AG08395 (cell line): ENCODE results near the gene FAM114A1.
"Not testable (repeated sequence)": the region's sequence is repeated elsewhere in the genome, so short reads cannot be mapped to it uniquely, and the experiment has no call there.

Experiments used
- DNase-seq: peaks from one replicate; pipeline ENCODE4 v3.0.0; 2012; ENCODE audit warnings: mixed read lengths, low spot score

FAM114A1 gene

DNA sequence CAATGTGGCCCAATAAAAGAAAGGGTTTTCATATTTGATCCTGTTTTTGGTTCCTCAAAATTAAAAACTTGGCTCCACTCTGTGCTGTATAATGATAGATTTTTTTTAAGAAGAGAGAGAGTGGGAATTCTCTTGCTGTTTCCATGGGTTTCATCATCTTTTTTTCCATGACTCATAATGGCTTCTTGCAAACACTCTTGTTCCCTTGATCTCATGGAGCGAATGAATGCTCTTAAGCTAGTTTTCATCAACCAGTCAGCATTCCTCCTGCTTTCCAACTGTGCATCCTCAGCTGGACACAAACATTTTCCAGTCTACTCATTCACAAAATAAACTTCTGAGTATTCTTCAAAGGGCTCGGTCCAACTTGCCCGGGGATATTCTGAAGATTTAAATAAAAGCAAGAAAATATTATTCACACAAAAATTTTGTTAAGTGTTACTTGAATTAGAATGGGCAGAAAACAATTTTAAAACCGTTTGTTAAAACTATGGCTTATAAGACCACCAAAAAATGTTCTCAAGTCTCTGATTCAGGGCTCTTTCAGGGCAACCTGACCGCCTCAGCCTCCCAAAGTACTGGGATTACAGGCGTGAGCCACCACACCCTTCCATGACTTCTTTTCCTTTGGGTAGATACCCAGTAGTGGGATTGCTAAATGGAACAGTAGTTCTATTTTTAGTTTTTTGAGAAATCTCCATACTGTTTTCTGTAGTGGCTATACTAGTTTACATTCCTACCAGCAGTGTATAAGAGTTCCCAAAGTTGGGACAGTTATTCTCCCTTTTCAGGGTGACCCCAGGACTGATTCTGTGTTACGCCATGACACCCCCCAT is 99.9 kb downstream of the FAM114A1 start:
- peak; percentile 85 for DNase-seq

DNA sequence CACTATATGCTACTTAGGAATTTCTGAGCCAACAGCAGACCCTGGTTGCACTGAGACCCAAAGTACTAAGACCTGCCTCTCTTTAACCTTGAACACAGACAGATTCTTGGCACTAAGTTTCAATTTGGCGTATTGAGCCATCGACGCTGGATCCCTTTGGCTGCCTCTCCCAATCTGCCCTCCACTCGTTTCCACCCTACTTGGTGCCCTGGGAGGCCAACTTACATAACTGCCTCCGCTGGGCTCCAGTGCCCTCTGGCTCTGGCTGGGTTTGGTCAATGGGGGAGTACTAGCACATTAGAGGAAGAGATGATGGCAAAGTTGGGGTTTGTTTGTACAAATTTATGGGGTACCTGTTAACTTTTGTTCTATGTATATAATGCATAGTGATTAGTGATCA is 101.1 kb downstream of the FAM114A1 start:
- DNase-seq = no peak

DNA sequence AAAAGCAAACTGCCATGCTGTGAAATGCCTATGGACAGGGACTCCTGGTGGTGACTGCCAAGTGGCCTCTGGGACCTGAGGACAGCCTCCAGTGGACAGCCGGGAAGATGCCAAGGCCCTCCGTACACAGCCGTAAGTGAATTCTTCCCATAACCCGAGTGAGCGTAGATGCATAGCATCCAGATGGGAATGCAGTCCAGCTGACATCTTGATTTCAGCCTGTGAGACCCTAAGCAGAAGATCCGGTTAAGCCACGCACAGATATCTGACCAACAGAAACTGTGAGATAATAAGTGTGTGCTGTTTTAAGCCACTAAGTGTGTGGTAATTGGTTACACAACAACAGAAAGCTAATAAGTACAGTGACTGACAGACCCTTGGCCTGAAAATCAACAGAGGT is 108.7 kb downstream of the FAM114A1 start:
- DNase-seq = no peak

DNA sequence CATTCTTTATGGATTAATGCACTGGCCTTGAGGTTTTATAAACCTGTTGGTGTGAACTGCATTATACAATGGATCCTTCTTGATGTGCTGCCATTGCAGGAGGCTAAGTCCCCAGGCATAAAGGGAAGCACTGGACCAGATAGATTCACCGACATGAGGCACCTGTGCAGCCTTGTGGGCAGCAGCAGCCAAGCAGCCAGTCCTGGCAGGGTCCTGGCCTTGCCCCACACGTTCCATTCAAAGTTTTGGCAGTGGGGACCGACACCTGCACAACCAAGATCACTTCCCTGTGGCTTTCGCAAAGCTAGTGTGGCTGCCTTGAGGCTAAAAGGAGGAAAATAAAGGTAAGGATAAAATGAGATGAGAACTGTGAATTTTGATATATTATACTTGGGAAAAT is 111.5 kb downstream of the FAM114A1 start:
- no peak for DNase-seq

DNA sequence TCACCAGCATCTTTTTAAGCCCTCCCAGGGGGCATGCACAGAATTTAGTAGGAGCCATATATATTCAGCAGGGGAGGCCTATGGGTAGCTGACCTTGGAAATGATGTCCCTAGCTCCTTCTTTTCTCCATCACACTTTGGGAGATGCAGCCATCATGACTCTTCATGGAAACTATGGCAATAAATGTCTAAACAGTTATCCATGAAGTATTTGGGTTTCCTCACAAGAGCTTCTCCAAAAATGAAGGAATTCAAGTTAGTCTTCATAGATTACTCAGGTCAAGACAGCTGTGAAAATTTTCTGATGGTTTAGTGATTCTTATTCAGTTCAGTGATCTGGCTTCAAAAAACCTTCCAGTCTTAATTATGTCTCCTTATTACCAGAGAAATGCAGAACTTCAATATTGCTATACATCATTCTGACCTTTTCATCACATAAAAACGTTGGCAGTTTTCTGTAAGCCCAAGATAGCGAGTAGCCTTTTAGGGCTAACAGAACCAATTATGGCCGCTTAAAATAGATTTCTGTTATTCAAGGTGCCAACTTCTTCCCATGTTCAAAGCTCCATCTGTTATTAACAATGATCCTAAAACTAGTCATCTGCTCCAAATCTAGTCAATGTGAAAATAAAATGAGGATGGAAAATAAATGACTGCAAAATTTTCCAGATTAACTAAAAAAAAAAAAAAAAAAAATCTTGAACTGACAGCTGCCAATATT is 112.1 kb downstream of the FAM114A1 start:
- DNase-seq = peak; percentile 39

DNA sequence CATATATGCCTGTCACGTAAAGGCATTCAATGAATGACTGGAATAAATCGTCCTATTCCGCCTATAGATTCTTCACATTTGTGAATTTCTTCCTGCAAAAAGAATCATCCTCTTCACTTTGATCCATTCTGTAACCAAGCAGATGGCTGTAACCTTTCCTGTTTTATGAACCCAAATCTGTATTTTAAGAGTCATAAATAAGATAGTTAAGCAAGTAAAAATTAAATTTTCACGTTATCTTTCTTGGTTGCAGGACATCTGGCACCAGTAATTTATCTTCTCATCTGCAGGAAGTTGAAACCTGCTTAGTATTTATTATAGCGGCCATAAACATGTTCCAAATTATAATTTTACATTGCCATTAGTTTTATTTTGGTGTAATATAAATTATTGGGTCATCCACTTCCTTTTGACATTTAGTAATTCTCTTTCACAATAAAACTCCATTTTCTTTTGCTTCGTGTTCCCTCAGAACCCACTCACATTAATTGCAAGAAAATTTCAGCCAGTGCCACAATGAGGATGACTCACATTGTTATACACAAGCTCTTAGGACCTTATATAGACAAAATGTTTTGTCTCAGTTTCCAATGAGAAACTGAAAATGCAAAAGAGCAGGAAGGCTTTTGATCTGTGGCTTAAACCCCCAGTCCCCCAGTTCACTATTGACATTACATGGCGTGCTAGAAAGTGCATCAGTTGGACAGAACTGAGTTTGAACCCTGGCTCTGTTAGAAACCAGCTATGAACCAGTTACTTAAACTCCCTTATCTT is 113.5 kb downstream of the FAM114A1 start:
- peak; percentile 54 for DNase-seq

DNA sequence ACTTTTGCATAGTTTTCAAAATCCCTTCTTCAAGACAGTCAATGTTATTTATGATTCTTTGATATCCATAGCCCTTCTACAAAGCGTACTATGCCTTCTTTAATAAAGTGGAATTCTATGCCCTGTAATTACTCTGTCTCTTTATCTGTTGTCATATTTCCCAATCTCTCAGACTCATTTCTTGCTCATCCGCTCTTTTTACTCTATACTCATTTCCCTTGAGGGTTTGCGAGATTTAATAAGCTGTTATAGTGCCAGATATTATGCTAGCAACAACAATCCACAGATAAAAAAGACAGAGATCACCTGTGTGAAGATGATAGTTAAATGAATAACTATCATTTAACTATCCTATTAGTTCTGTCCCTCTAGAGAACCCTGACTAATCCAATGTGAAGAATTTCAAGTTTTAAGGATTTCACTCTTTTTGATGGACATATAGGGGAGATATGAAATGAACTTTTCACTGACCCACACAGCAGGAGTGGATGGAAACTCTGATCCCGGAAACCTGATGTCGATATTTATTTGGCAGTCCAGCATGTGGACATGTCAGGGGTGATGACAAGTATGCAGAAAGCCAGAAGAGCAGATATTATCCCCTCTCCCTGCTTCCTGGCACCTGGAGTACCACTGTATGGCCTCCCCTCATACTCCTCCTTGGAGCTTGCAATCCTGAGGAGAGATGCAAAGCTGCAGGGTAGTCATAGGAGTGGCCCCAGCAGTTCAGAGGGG is 114.9 kb downstream of the FAM114A1 start:
- DNase-seq = no peak

DNA sequence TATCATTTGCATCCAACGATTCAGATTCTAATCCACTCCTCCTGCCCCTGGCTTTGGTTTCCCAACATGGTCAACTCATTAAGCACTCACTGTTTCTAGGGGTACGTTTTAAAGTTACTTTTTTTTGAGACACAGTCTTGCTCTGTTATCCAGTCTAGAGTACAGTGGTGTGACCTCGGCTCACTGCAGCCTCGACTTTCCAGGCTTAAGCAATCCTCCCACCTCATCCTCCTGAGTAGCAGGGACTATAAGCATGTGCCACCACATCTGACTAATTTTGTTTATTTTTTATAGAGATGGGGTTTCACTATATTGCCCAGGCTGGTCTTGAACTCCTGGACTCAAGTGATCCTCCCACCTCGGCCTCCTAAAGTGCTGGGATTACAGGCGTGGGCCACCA is 115.7 kb downstream of the FAM114A1 start:
- no peak for DNase-seq

DNA sequence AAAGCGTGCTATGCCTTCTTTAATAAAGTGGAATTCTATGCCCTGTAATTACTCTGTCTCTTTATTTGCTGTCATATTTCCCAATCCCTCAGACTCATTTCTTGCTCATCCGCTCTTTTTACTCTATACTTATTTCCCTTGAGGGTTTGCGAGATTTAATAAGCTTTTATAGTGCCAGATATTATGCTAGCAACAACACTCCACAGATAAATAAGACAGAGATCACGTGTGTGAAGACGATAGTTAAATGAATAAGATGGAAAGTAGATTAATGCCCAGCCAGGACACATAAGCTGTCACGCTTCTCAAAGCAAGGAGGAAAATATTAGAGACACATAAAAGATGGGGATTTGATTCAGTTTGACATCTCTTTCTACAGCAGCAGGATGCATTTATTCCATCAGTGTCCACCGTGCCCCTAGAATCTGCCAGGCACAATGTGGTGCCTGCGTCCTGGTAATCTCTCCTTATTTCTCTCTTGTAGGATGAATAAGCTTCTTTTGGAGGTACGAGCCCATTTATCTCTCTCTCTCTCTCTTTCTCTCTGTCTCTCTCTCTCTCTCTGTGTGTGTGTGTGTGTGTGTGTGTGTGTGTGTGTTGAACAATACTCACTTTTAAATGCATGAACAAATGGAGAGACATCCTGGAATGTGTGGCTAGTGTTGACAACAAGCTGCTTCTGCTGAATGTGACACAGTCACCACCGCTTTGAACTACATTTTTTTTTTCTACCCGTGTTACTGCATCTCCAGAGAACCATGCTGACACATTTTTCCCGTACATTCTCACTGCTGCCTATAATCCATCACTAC is 116.4 kb downstream of the FAM114A1 start:
- peak; percentile 51 for DNase-seq

DNA sequence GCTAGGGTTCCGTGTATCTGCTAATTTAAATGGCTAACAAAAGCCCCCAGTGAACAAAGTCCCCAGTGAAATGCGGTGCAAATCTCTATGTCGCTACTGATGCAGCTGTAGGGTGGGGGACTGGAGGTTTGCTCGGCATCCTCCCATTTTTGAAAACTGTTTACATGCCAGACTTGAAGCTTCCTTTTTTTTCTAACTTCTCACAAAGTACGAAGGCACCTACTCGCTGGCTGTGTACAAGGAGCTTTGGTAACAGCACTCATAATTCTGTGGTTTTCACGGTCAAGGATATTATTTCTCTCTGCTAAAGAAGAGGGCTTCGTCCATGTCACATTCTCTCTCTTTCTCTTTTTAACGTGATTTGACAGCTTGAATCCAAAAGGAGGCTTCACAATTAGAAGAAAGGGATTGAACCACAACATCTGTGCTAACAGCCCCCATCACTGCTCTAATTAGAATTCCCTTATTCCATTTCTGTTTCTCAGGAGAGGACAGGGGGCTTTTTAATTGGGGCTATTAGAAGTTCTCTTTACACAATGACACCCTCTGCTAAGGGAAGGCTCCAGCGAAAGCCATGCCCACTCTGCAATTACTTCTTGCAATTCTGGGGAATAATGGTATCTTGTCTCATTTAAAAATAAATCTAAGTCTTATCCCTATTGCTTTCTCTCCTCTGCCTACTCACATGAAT is 117.9 kb downstream of the FAM114A1 start:
- no peak for DNase-seq

DNA sequence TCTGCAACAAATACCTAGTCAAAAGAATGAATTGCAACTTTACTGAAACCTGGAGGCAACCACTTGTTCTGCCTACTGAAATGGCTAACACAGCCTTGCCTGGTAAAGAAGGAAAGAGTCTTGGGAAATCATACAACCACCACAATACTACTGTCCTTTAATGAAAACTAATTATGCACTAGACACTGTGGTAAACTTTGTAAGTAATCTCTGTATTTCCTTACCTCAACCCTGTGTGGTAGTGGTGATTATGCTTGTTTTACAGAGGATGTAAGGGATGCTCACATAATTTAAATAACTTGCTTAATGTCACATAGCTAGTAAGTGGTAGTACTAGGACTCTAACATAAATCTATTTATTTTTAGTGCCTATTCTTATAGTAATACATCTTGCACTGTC is 119.9 kb downstream of the FAM114A1 start:
- DNase-seq = no peak

DNA sequence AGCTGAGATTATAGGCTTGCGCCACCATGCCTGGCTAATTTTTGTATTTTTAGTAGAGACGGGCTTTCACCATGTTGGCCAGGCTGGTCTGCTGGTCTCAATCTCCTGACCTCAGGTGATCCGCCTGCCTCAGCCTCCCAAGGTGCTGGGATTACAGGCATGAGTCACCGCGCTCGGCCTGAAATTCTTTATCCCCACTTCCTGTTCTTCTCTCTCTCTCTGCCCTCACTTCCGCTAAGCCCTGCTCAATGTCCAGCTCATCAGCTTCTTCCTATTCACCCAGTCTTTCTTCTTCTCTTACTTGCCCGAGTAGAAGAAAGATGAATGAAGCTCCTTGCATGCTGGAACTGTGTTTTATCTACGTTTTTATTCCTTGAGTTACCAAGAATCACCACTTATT is 120.7 kb downstream of the FAM114A1 start:
- not testable (repeated sequence) for DNase-seq

DNA sequence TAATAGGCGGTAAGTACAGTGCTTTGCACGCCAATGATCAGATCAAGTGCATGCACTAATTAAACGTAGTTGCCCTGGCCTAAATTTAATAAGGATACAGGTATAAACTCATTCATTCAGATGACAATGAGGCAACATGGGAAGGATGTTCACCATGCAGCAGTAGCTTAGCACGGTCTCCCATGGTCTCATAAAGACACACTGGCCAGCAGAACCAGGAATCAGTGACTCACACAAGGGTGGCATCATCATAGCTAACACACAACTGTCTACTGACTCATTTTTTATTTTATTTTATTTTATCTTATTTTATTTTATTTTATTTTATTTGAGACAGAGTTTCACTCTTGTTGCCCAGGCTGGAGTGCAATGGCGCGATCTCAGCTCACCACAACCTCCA is 121.9 kb downstream of the FAM114A1 start:
- DNase-seq = peak; percentile 48

DNA sequence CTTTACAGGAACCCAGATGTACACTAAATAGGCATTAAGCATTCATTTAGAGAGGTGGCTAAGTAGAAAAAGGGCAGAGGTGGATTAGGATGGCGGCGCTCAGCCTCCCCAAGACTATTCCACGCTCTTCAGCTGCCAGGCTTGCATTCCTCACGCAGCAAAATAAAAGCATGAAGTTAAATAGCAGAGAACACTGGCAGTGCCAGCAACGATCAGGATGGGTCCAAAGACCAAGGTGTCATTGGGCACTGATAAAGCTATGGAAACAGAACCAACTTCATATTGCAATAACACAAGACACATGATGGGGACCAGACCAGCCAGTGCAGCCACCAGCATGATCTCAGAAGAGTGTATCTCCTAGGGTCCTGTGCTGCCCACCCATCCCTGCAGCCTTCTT is 122.6 kb downstream of the FAM114A1 start:
- DNase-seq = no peak

DNA sequence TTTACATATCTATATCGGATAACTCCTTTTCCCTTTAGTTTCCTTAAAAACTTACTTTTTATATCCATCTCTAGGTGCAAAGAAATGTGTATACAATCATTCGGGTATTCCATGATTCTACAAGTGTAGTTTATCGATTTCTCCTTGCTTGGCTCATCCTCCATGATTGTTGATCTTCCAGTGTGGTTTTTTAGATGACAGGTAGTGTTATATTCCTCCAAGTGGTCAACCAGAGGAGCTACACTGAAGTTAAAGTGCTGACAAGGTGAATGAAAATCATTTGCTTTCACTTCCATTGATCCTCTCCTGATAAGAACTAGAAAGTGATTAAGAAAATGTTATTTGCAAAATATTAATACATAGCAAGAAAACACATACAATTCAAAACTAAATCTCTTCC is 126.1 kb downstream of the FAM114A1 start:
- DNase-seq = no peak

DNA sequence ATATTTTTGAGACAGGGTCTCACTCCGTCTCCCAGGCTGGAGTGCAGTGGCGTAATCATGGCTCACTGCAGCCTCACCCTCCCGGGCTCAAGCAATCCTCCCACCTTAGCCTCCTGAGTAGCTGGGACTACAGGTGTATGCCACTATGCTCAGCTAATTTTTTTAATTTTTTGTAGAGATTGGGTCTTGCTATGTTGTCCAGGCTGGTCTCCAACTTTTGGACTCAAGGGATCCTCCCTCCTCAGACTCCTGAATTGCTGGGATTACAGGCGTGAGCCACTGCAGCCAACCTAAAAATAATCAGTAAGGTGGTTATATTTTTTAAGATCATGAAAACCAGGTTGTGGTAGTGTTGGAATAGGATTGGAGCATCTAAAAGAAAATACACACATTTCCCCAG is 126.5 kb downstream of the FAM114A1 start:
- DNase-seq = no peak
